ENCODE measurements around the gene PKP3.
"Not testable (repeated sequence)": the region's sequence is repeated elsewhere in the genome, so short reads cannot be mapped to it uniquely, and the experiment has no call there.

PKP3 gene

GRCh38 chr11:394034-394857, at the start of gene PKP3:
TSS of gene PKP3 (plus strand) at chr11:394209. CDS start at chr11:394293, 84 bp downstream.
- DNase-seq (ENCODE audit: low read depth, low spot score), result no peak

- no peak for DNase-seq (ENCODE audit: low read depth, low spot score)
Measured at GRCh38 chr11:344836-345578, 49.0 kb upstream of the PKP3 start.

- no peak for DNase-seq (ENCODE audit: low read depth, low spot score)
Measured at GRCh38 chr11:346529-346928, 47.5 kb upstream of the PKP3 start.

- not testable (repeated sequence) for DNase-seq (ENCODE audit: low read depth, low spot score)
Measured at GRCh38 chr11:349270-349954, 44.6 kb upstream of the PKP3 start.

- DNase-seq (ENCODE audit: low read depth, low spot score), result not testable (repeated sequence)
Measured at GRCh38 chr11:350033-350722, 43.8 kb upstream of the PKP3 start.

- no peak for DNase-seq (ENCODE audit: low read depth, low spot score)
Measured at GRCh38 chr11:350723-351255, 43.2 kb upstream of the PKP3 start.

- no peak for DNase-seq (ENCODE audit: low read depth, low spot score)
Measured at GRCh38 chr11:351411-351810, 42.6 kb upstream of the PKP3 start.

- DNase-seq (ENCODE audit: low read depth, low spot score), result no peak
Measured at GRCh38 chr11:352456-353031, 41.5 kb upstream of the PKP3 start.

GRCh38 chr11:353179-353873, 40.7 kb upstream of the PKP3 start:
- no peak for DNase-seq (ENCODE audit: low read depth, low spot score)

GRCh38 chr11:355581-356458, 38.2 kb upstream of the PKP3 start:
- DNase-seq (ENCODE audit: low read depth, low spot score), result peak; percentile 66

GRCh38 chr11:356610-357009, 37.4 kb upstream of the PKP3 start:
- no peak for DNase-seq (ENCODE audit: low read depth, low spot score)

- no peak for DNase-seq (ENCODE audit: low read depth, low spot score)
Measured at GRCh38 chr11:357582-357981, 36.4 kb upstream of the PKP3 start.

GRCh38 chr11:358129-358800, 35.7 kb upstream of the PKP3 start:
- DNase-seq (ENCODE audit: low read depth, low spot score), result no peak

GRCh38 chr11:359181-359714, 34.8 kb upstream of the PKP3 start:
- no peak for DNase-seq (ENCODE audit: low read depth, low spot score)

- DNase-seq (ENCODE audit: low read depth, low spot score), result no peak
Measured at GRCh38 chr11:360326-361280, 33.4 kb upstream of the PKP3 start.

GRCh38 chr11:362642-363442, 31.2 kb upstream of the PKP3 start:
- no peak for DNase-seq (ENCODE audit: low read depth, low spot score)

- DNase-seq (ENCODE audit: low read depth, low spot score), result not testable (repeated sequence)
Measured at GRCh38 chr11:363443-363805, 30.6 kb upstream of the PKP3 start.
